ENCODE data around the gene CCDC148.

CCDC148 gene

DNA sequence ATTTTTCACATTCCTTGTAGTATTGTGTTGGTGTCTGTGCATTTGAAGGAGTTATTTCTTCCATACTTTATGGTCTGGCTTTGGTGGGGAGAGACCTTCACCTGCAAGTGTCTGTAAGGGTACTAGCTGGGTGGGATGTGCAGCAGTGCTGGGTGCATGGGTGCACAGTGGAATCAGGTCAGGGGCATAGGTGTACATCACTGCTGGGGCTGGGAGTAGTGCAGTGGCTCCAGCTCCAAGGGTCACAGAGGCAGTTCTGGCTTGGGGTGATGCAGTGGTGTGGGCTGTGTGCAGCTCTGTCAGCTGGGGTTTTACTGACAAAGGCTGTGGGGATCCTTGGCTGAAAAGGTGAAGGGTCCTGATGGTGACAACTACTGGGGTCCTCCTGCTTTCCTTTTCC, 44.8 kb downstream of the CCDC148 start:
- H3K4me3 ChIP-seq (replicated peaks; ENCODE audit: insufficient read depth, low read length), result no peak overlapping the region
- no peak overlapping the region for H3K27ac ChIP-seq (replicated peaks)
- DNase-seq (ENCODE audit: low read depth in 1 of 2, low spot score in 1 of 2), result no peak
- TF ChIP-seq, protein P1, sequence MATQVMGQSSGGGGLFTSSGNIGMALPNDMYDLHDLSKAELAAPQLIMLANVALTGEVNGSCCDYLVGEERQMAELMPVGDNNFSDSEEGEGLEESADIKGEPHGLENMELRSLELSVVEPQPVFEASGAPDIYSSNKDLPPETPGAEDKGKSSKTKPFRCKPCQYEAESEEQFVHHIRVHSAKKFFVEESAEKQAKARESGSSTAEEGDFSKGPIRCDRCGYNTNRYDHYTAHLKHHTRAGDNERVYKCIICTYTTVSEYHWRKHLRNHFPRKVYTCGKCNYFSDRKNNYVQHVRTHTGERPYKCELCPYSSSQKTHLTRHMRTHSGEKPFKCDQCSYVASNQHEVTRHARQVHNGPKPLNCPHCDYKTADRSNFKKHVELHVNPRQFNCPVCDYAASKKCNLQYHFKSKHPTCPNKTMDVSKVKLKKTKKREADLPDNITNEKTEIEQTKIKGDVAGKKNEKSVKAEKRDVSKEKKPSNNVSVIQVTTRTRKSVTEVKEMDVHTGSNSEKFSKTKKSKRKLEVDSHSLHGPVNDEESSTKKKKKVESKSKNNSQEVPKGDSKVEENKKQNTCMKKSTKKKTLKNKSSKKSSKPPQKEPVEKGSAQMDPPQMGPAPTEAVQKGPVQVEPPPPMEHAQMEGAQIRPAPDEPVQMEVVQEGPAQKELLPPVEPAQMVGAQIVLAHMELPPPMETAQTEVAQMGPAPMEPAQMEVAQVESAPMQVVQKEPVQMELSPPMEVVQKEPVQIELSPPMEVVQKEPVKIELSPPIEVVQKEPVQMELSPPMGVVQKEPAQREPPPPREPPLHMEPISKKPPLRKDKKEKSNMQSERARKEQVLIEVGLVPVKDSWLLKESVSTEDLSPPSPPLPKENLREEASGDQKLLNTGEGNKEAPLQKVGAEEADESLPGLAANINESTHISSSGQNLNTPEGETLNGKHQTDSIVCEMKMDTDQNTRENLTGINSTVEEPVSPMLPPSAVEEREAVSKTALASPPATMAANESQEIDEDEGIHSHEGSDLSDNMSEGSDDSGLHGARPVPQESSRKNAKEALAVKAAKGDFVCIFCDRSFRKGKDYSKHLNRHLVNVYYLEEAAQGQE (IDR thresholded peaks at IDR 0.05; ENCODE audit: insufficient replicate concordance, low read depth), result no peak
- TF ChIP-seq POLR2AphosphoS5 (IDR thresholded peaks at IDR 0.05; ENCODE audit: low read depth), result no peak
- TF ChIP-seq, protein P2, sequence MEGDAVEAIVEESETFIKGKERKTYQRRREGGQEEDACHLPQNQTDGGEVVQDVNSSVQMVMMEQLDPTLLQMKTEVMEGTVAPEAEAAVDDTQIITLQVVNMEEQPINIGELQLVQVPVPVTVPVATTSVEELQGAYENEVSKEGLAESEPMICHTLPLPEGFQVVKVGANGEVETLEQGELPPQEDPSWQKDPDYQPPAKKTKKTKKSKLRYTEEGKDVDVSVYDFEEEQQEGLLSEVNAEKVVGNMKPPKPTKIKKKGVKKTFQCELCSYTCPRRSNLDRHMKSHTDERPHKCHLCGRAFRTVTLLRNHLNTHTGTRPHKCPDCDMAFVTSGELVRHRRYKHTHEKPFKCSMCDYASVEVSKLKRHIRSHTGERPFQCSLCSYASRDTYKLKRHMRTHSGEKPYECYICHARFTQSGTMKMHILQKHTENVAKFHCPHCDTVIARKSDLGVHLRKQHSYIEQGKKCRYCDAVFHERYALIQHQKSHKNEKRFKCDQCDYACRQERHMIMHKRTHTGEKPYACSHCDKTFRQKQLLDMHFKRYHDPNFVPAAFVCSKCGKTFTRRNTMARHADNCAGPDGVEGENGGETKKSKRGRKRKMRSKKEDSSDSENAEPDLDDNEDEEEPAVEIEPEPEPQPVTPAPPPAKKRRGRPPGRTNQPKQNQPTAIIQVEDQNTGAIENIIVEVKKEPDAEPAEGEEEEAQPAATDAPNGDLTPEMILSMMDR (IDR thresholded peaks at IDR 0.05; ENCODE audit: insufficient read depth, low read length), result no peak
- TF ChIP-seq GABPA (IDR thresholded peaks at IDR 0.05; ENCODE audit: low read depth), result no peak
- no peak for TF ChIP-seq SPI1 (IDR thresholded peaks at IDR 0.05; ENCODE audit: borderline replicate concordance, low read depth)
- H3K27me3 ChIP-seq (ENCODE audit: insufficient read depth, poor library complexity, severe bottlenecking), result no peaks in the 10 kb centered on the region

DNA sequence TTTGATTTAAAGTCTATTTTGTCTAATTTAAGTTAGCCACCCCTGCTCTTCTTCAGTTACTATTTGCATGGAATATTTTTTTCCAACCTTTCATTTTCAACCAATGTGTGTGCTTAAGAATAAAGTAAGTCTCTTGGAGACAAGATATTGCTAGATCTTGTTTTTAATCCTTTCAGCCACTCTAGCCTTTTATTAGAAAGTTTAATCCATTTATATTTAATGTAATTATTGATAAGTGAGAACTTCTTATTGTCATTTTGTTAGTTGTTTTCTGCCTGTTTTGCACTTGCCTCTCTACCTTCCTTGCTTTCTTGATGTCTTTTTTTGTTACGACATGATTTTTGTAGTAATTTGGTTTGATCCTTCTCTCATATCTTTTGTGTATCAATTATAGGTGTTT, 46.4 kb downstream of the CCDC148 start:
- H3K27ac ChIP-seq (replicated peaks), result no peak overlapping the region
- DNase-seq (ENCODE audit: low read depth in 1 of 2, low spot score in 1 of 2), result no peak
- no peak overlapping the region for H3K4me3 ChIP-seq (replicated peaks; ENCODE audit: insufficient read depth, low read length)
- TF ChIP-seq, protein P1 (IDR thresholded peaks at IDR 0.05; ENCODE audit: insufficient replicate concordance, low read depth), result no peak
- TF ChIP-seq, protein P2 (IDR thresholded peaks at IDR 0.05; ENCODE audit: insufficient read depth, low read length), result no peak
- TF ChIP-seq SPI1 (IDR thresholded peaks at IDR 0.05; ENCODE audit: borderline replicate concordance, low read depth) (no peak), POLR2AphosphoS5 (IDR thresholded peaks at IDR 0.05; ENCODE audit: low read depth) (no peak), GABPA (IDR thresholded peaks at IDR 0.05; ENCODE audit: low read depth) (no peak)
- no peaks in the 10 kb centered on the region for H3K27me3 ChIP-seq (ENCODE audit: insufficient read depth, poor library complexity, severe bottlenecking)

DNA sequence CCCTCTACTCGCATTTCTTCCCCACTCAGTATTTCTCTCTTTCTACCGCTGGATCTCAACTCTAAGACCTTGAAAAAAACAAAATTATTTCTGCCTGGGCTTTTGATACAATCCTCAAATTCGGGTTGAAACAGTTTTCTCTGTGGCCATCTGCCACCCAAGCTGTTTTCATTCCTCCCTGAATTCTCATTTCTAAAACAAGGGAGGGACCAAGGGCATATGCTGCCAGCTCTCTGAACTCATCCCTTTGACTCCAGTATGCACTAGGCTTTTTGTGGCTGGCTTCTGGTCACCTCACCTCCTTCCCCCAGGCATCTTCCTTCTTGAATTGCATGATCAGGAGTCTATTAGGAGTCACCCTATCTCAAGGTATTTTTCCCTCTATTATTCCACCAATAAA, 49.5 kb downstream of the CCDC148 start:
- Histone ChIP-seq H3K27ac (replicated peaks) (no peak overlapping the region), H3K27me3 (ENCODE audit: insufficient read depth, poor library complexity, severe bottlenecking) (no peaks in the 10 kb centered on the region), H3K4me3 (replicated peaks; ENCODE audit: insufficient read depth, low read length) (no peak overlapping the region)
- TF ChIP-seq, protein P1 (IDR thresholded peaks at IDR 0.05; ENCODE audit: insufficient replicate concordance, low read depth), result no peak
- TF ChIP-seq GABPA (IDR thresholded peaks at IDR 0.05; ENCODE audit: low read depth) (no peak), SPI1 (IDR thresholded peaks at IDR 0.05; ENCODE audit: borderline replicate concordance, low read depth) (no peak), POLR2AphosphoS5 (IDR thresholded peaks at IDR 0.05; ENCODE audit: low read depth) (no peak)
- TF ChIP-seq, protein P2 (IDR thresholded peaks at IDR 0.05; ENCODE audit: insufficient read depth, low read length), result no peak
- no peak for DNase-seq (ENCODE audit: low read depth in 1 of 2, low spot score in 1 of 2)

Data from HL-60 (cell line).